Endothelial cell of umbilical vein (primary cell): ENCODE data around the gene CRTC2.

Experiments used
- CTCF ChIP-seq, 2 donors: IDR thresholded peaks; 1 replicate in 1 of 2; 2 replicates in 1 of 2; pipeline ENCODE4 v1.5.1; 2011; ENCODE audit warnings: low read length in 2 of 2, mild to moderate bottlenecking in 2 of 2, moderate library complexity in 2 of 2, control low read depth in 1 of 2, inconsistent platforms in 1 of 2, low read depth in 1 of 2; ENCODE audit not compliant: insufficient read depth in 1 of 2; ENCODE audit errors: extremely low read depth in 1 of 2
- EZH2 ChIP-seq: IDR thresholded peaks from 2 replicates; pipeline ENCODE4 v1.6.1; 2012; ENCODE audit warnings: borderline replicate concordance, low read depth, mild to moderate bottlenecking, moderate library complexity, low read length, inconsistent platforms; ENCODE audit not compliant: severe bottlenecking
- FOS ChIP-seq: IDR thresholded peaks from 2 replicates; pipeline ENCODE4 v1.6.1; 2011; ENCODE audit warnings: mild to moderate bottlenecking, low read length, moderate library complexity, borderline replicate concordance; ENCODE audit not compliant: insufficient read depth
- GATA2 ChIP-seq: IDR thresholded peaks from 2 replicates; pipeline ENCODE4 v1.7.0; 2011; ENCODE audit warnings: low read depth, mild to moderate bottlenecking, moderate library complexity, mixed read lengths, low read length; ENCODE audit not compliant: insufficient read length, insufficient read depth
- JUN ChIP-seq: IDR thresholded peaks from 2 replicates; pipeline ENCODE4 v1.6.1; 2011; ENCODE audit warnings: borderline replicate concordance, low read depth; ENCODE audit not compliant: insufficient read length, insufficient read depth
- MAX ChIP-seq: IDR thresholded peaks from 2 replicates; pipeline ENCODE4 v1.6.1; 2011; ENCODE audit not compliant: insufficient read depth, insufficient read length
- MYC ChIP-seq: IDR thresholded peaks from one replicate; pipeline ENCODE4 v1.6.1; 2011; ENCODE audit warnings: mild to moderate bottlenecking, low read depth, low read length
- POLR2A ChIP-seq: IDR thresholded peaks from 2 replicates; pipeline ENCODE4 v1.6.1; 2012; ENCODE audit warnings: low read depth, mild to moderate bottlenecking, control low read depth, low read length
- POLR2AphosphoS5 ChIP-seq: IDR thresholded peaks from 2 replicates; pipeline ENCODE4 v1.6.1; 2012; ENCODE audit warnings: low read depth, mild to moderate bottlenecking, control low read depth, low read length, moderate library complexity; ENCODE audit not compliant: insufficient read depth

GRCh38 chr1:153933430-153933829 is 25.0 kb downstream of the CRTC2 start:
- TF ChIP-seq POLR2AphosphoS5 (no peak), CTCF (IDR thresholded peaks at IDR 0.05; ENCODE audit: extremely low read depth in 1 of 2, insufficient read depth in 1 of 2, low read depth in 1 of 2, low read length in 2 of 2) (no peak), MAX (no peak), POLR2A (no peak), MYC (no peak), EZH2 (no peak), GATA2 (no peak), FOS (no peak), JUN (no peak)
